ENCODE results near the gene ZNF778.

GRCh38 chr16:89174877-89175276, 42.6 kb upstream of the ZNF778 start:
- TF ChIP-seq POLR2A (IDR thresholded peaks at IDR 0.05; ENCODE audit: low read depth, low read length) (no peak), TAF1 (IDR thresholded peaks at IDR 0.05; ENCODE audit: low read depth, low read length) (no peak), POLR2AphosphoS5 (IDR thresholded peaks at IDR 0.05; ENCODE audit: low read depth, low read length) (no peak), SPI1 (IDR thresholded peaks at IDR 0.05; ENCODE audit: low read depth, low read length) (no peak), POU2F2 (IDR thresholded peaks at IDR 0.05; ENCODE audit: low read depth, low read length) (no peak), PAX5 (IDR thresholded peaks at IDR 0.05; ENCODE audit: insufficient read depth, low read length, severe bottlenecking) (no peak)
